ENCODE data around the gene LRMDA. TPM values are rescaled to one million over a fixed set of nuclear protein-coding genes. Genes with fewer than 3 reads are reported as not detected.

LRMDA gene
- total RNA-seq, 2 donors from 2014 or later = 12.2 to 25.4 TPM

- intact Hi-C loops (cut with DNase I) = no loop called here
- TF ChIP-seq, protein P1, sequence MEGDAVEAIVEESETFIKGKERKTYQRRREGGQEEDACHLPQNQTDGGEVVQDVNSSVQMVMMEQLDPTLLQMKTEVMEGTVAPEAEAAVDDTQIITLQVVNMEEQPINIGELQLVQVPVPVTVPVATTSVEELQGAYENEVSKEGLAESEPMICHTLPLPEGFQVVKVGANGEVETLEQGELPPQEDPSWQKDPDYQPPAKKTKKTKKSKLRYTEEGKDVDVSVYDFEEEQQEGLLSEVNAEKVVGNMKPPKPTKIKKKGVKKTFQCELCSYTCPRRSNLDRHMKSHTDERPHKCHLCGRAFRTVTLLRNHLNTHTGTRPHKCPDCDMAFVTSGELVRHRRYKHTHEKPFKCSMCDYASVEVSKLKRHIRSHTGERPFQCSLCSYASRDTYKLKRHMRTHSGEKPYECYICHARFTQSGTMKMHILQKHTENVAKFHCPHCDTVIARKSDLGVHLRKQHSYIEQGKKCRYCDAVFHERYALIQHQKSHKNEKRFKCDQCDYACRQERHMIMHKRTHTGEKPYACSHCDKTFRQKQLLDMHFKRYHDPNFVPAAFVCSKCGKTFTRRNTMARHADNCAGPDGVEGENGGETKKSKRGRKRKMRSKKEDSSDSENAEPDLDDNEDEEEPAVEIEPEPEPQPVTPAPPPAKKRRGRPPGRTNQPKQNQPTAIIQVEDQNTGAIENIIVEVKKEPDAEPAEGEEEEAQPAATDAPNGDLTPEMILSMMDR (IDR thresholded peaks at IDR 0.05) = no peak
- TF ChIP-seq POLR2A (IDR thresholded peaks at IDR 0.05) = no peak
- ATAC-seq = no peak
- Histone ChIP-seq H3K27me3 (no peaks in the 10 kb centered on the region), H3K9me3 (no peaks in the 10 kb centered on the region), H3K36me3 (replicated peaks in 1 of 2; ENCODE audit: insufficient read depth in 1 of 2, low read depth in 2 of 2) (no peaks in the 10 kb centered on the region), H3K27ac (no peak overlapping the region), H3K4me1 (no peaks in the 10 kb centered on the region), H3K4me3 (no peak overlapping the region)
- WGBS, 2 donors = 77 to 81% methylated on average over 12 of the region's 12 CpGs
- no peak for DNase-seq
Measured at GRCh38 chr10:75957314-75958120, 526.1 kb downstream of the LRMDA start.

DNA sequence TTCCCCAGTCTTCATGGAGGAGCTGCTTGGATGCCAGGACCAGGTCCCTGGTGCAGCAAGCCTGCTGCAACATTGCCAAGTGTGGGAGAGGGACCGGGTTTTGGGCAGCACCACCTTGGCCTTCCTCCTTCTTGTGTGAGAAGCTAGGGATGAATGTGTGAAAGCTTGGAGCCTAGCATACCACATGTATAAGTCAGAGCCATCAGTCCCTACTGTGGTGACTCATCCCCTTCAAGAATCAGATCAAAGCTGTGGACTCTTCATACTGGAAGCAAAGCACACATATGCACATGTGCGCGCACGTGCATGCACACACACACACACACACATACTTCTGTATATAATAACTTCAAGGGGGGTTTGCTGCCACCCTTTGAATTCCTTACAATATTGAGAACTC, 527.8 kb downstream of the LRMDA start:
- Histone ChIP-seq H3K27ac (no peak overlapping the region), H3K9me3 (no peaks in the 10 kb centered on the region), H3K4me3 (no peak overlapping the region), H3K4me1 (no peaks in the 10 kb centered on the region), H3K27me3 (no peaks in the 10 kb centered on the region), H3K36me3 (replicated peaks in 1 of 2; ENCODE audit: insufficient read depth in 1 of 2, low read depth in 2 of 2) (no peaks in the 10 kb centered on the region)
- no peak for ATAC-seq
- 97 to 100% methylated on average over 4 of the region's 4 CpGs for WGBS, 2 donors
- DNase-seq = no peak
- TF ChIP-seq POLR2A (IDR thresholded peaks at IDR 0.05) = no peak
- TF ChIP-seq, protein P1 (IDR thresholded peaks at IDR 0.05) = no peak
- intact Hi-C loops (cut with DNase I) = no loop called here

DNA sequence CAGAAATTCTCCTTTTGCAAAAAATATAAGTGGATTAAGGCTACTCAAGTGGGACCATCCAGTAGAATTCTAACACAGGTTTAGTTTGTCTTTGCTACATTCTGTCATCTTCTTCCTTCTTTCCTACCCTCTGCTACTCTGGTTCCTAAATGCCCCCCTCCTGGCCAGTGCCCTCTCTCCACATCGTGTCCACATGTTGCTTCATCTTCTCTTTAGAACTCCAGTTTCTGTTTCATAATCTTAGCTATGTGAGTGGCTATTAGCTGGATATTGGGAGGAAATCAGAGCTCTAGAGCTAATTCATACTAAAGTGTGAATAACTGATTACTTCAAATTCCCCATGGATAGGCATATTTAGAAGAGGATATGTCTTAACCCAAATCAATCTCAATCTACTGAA, 528.5 kb downstream of the LRMDA start:
- intact Hi-C loops (cut with DNase I) = no loop called here
- TF ChIP-seq, protein P1 (IDR thresholded peaks at IDR 0.05) = no peak
- TF ChIP-seq POLR2A (IDR thresholded peaks at IDR 0.05) = no peak
- Histone ChIP-seq H3K36me3 (replicated peaks in 1 of 2; ENCODE audit: insufficient read depth in 1 of 2, low read depth in 2 of 2) (no peaks in the 10 kb centered on the region), H3K9me3 (no peaks in the 10 kb centered on the region), H3K4me1 (no peaks in the 10 kb centered on the region), H3K4me3 (no peak overlapping the region), H3K27me3 (no peaks in the 10 kb centered on the region), H3K27ac (no peak overlapping the region)
- ATAC-seq (no peak), DNase-seq (no peak)
- 68 to 93% methylated on average over 1 of the region's 1 CpG for WGBS, 2 donors

DNA sequence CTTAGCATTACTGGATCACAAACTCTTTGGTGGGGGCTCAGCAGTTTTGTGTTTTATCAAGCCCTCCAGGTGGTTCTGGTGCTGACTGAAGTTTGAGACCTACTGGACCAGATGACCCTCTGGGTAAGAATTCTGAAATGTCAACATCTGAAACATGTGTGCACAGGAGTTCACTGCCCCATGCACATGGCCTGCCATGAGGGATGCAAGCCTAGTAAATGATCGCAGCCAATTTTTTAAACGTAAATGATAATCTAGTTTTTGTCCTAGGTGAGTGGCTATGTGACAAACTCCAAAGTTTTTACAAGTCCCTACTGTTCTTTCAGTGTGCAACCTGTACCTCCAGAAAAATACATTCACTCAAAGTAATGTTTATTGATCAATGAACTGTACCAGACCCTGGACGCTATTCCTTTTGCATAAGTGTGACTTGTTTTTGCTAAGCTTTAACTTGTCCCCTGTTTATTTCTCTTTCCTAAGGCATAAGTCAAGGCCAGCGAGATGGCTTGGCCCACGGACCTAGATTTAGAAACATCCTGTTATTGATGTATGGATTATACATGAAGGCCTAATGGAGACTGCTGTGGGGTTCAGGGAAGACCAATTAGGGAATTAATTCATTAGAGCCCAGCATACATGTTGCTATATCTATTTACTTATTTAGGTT, 531.1 kb downstream of the LRMDA start:
- Histone ChIP-seq H3K27ac (no peak overlapping the region), H3K4me3 (no peak overlapping the region), H3K9me3 (no peaks in the 10 kb centered on the region), H3K27me3 (no peaks in the 10 kb centered on the region), H3K36me3 (replicated peaks in 1 of 2; ENCODE audit: insufficient read depth in 1 of 2, low read depth in 2 of 2) (no peaks in the 10 kb centered on the region), H3K4me1 (no peaks in the 10 kb centered on the region)
- ATAC-seq (no peak), DNase-seq (no peak)
- TF ChIP-seq POLR2A (IDR thresholded peaks at IDR 0.05) = no peak
- TF ChIP-seq, protein P1 (IDR thresholded peaks at IDR 0.05) = no peak
- WGBS, 2 donors = 85 to 91% methylated on average over 5 of the region's 5 CpGs
- intact Hi-C loops (cut with DNase I) = no loop called here

Measured in body of pancreas (tissue), 4 donors.